ENCODE measurements around the gene XCL2.
"Not testable (repeated sequence)": the region's sequence is repeated elsewhere in the genome, so short reads cannot be mapped to it uniquely, and the experiment has no call there.

The XCL2 gene

GRCh38 chr1:168578531-168579185 lies 34.9 kb upstream of the XCL2 start:
- not testable (repeated sequence) for H3K36me3 ChIP-seq (ENCODE audit: insufficient read depth, low read length); H3K27me3 ChIP-seq (ENCODE audit: control insufficient read depth, insufficient read depth, low read length); H3K4me1 ChIP-seq (ENCODE audit: control insufficient read depth, insufficient read depth, low read length)

DNA sequence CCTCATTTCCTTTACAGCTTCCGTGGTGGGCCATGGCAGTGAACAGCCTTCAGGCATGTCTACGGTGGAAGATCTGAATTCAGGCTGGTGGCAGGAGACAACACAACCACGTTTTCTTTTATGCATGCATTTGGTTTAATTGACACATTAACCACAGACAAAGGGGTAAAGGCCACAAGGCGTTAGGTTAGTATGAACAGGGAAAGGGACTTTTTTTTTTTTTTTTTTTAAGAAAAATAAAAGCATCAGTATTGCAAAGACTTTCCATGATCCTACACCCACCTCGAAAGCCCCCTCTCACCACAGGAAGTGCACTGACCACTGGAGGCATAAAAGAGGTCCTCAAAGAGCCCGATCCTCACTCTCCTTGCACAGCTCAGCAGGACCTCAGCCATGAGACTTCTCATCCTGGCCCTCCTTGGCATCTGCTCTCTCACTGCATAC lies 32.5 kb upstream of the XCL2 start, which contains the start of gene XCL1:
Gene XCL1, plus strand, starts transcription at position 361 of the 444 bp plus-strand sequence. Its CDS starts 33 bp downstream, at position 394.
- not testable (repeated sequence) for H3K4me1 ChIP-seq (ENCODE audit: control insufficient read depth, insufficient read depth, low read length)

More at GRCh38 chr1:168578531-168579185, 34.9 kb upstream of the XCL2 start:
- H3K9ac ChIP-seq (ENCODE audit: low read depth, low read length); H3K4me3 ChIP-seq (ENCODE audit: low read length); H3K9me3 ChIP-seq (replicated peaks; ENCODE audit: low read length); H3K4me2 ChIP-seq (ENCODE audit: low read length): not testable (repeated sequence)

GRCh38 chr1:168574234-168574633 lies 30.4 kb upstream of the XCL2 start:
- H3K4me2 ChIP-seq (ENCODE audit: low read length) = not testable (repeated sequence)

More for the DNA sequence above, 32.5 kb upstream of the XCL2 start, which contains the start of gene XCL1:
- H3K9ac ChIP-seq (ENCODE audit: low read depth, low read length); H3K4me3 ChIP-seq (ENCODE audit: low read length); H3K9me3 ChIP-seq (replicated peaks; ENCODE audit: low read length); H3K4me2 ChIP-seq (ENCODE audit: low read length); H3K36me3 ChIP-seq (ENCODE audit: insufficient read depth, low read length): not testable (repeated sequence)
- H3K27me3 ChIP-seq (ENCODE audit: control insufficient read depth, insufficient read depth, low read length) = peaks cover 11% of the 10 kb centered on the region

GRCh38 chr1:168572633-168573032 lies 28.8 kb upstream of the XCL2 start:
- no peaks in the 10 kb centered on the region for H3K36me3 ChIP-seq (ENCODE audit: insufficient read depth, low read length)
- no peak overlapping the region for H3K4me2 ChIP-seq (ENCODE audit: low read length)
- H3K4me1 ChIP-seq (ENCODE audit: control insufficient read depth, insufficient read depth, low read length) = no peaks in the 10 kb centered on the region
- no peak overlapping the region for H3K9ac ChIP-seq (ENCODE audit: low read depth, low read length)
- no peak overlapping the region for H3K4me3 ChIP-seq (ENCODE audit: low read length)
- peaks cover 6% of the 10 kb centered on the region for H3K27me3 ChIP-seq (ENCODE audit: control insufficient read depth, insufficient read depth, low read length)
- H3K9me3 ChIP-seq (replicated peaks; ENCODE audit: low read length) = no peaks in the 10 kb centered on the region

More at GRCh38 chr1:168574234-168574633, 30.4 kb upstream of the XCL2 start:
- H3K27me3 ChIP-seq (ENCODE audit: control insufficient read depth, insufficient read depth, low read length) = peaks cover 11% of the 10 kb centered on the region
- H3K36me3 ChIP-seq (ENCODE audit: insufficient read depth, low read length); H3K9me3 ChIP-seq (replicated peaks; ENCODE audit: low read length); H3K4me3 ChIP-seq (ENCODE audit: low read length); H3K4me1 ChIP-seq (ENCODE audit: control insufficient read depth, insufficient read depth, low read length); H3K9ac ChIP-seq (ENCODE audit: low read depth, low read length): not testable (repeated sequence)

DNA sequence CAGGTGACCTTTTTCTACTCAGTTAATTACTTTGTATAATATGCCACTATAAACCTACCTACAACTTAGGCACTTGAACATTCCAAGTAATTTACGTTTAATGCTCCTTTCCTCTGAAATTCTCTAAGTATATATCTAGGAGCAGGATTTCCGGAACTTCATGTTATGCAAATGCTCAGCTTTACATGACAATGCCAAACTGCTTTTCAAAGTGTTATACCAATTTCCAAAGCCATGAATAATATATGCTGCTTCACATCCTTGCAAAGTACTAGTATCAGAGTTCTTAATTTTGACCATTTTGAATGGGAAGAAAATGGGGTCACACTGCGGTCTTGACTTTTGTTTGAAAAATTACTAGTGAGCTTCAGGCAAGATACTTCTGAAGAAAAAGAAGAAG lies 26.9 kb upstream of the XCL2 start:
- H3K9me3 ChIP-seq (replicated peaks; ENCODE audit: low read length) = no peaks in the 10 kb centered on the region
- peaks cover 4% of the 10 kb centered on the region for H3K27me3 ChIP-seq (ENCODE audit: control insufficient read depth, insufficient read depth, low read length)
- H3K4me1 ChIP-seq (ENCODE audit: control insufficient read depth, insufficient read depth, low read length) = no peaks in the 10 kb centered on the region
- H3K9ac ChIP-seq (ENCODE audit: low read depth, low read length) = no peak overlapping the region
- no peak overlapping the region for H3K4me3 ChIP-seq (ENCODE audit: low read length)
- no peaks in the 10 kb centered on the region for H3K36me3 ChIP-seq (ENCODE audit: insufficient read depth, low read length)
- no peak overlapping the region for H3K4me2 ChIP-seq (ENCODE audit: low read length)

DNA sequence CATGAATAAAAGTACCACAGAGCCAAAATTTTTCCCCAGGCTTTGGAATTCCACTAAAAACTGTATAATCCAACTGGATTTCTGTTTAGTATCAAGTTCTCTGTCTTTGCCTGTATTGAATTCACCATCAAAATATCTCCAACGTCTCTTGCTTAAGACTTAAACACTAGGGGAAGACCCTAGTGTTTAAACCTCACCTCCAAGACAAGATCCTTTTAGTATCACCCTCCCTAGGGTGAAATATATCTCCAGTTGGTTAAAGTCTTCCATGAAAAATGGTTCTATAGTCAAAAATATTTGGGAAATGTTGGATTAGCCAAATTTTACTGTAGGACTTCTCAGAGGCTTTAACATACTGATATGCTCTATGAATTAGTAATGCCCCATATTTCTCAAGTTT lies 24.5 kb upstream of the XCL2 start:
- Histone ChIP-seq H3K9ac (ENCODE audit: low read depth, low read length) (no peak overlapping the region), H3K4me1 (ENCODE audit: control insufficient read depth, insufficient read depth, low read length) (no peaks in the 10 kb centered on the region), H3K4me2 (ENCODE audit: low read length) (no peak overlapping the region), H3K9me3 (replicated peaks; ENCODE audit: low read length) (no peaks in the 10 kb centered on the region), H3K36me3 (ENCODE audit: insufficient read depth, low read length) (no peaks in the 10 kb centered on the region), H3K4me3 (ENCODE audit: low read length) (no peak overlapping the region), H3K27me3 (ENCODE audit: control insufficient read depth, insufficient read depth, low read length) (peaks cover 4% of the 10 kb centered on the region)

GRCh38 chr1:168567568-168567967 lies 23.8 kb upstream of the XCL2 start:
- H3K9me3 ChIP-seq (replicated peaks; ENCODE audit: low read length) = no peaks in the 10 kb centered on the region
- H3K36me3 ChIP-seq (ENCODE audit: insufficient read depth, low read length) = no peaks in the 10 kb centered on the region
- H3K9ac ChIP-seq (ENCODE audit: low read depth, low read length) = no peak overlapping the region
- H3K4me3 ChIP-seq (ENCODE audit: low read length) = no peak overlapping the region
- H3K4me2 ChIP-seq (ENCODE audit: low read length) = no peak overlapping the region
- no peaks in the 10 kb centered on the region for H3K4me1 ChIP-seq (ENCODE audit: control insufficient read depth, insufficient read depth, low read length)
- peaks cover 4% of the 10 kb centered on the region for H3K27me3 ChIP-seq (ENCODE audit: control insufficient read depth, insufficient read depth, low read length)

DNA sequence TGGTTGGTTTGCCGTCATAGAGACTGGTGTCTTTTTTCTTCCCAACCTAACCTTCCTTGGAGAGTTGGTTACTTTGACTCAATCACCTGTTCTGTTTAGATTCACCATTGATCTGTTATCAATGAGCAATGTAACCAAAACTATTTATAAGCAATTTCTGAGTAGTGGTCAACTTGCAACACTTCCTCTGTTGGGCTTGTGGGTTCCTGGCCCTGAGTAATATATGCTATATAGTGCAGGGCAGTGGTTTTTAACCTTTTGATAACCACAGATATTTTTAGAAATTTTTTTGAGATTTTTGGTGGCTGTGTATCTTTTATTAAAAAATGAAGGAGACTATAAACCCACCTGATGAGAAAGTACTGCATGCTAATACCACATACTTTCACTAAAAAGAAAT lies 23.2 kb upstream of the XCL2 start:
- H3K27me3 ChIP-seq (ENCODE audit: control insufficient read depth, insufficient read depth, low read length) = peaks cover under 1% of the 10 kb centered on the region
- no peak overlapping the region for H3K4me3 ChIP-seq (ENCODE audit: low read length)
- no peaks in the 10 kb centered on the region for H3K4me1 ChIP-seq (ENCODE audit: control insufficient read depth, insufficient read depth, low read length)
- no peaks in the 10 kb centered on the region for H3K9me3 ChIP-seq (replicated peaks; ENCODE audit: low read length)
- no peaks in the 10 kb centered on the region for H3K36me3 ChIP-seq (ENCODE audit: insufficient read depth, low read length)
- no peak overlapping the region for H3K9ac ChIP-seq (ENCODE audit: low read depth, low read length)
- H3K4me2 ChIP-seq (ENCODE audit: low read length) = no peak overlapping the region

- Histone ChIP-seq H3K4me2 (ENCODE audit: low read length) (no peak overlapping the region), H3K9me3 (replicated peaks; ENCODE audit: low read length) (no peaks in the 10 kb centered on the region), H3K9ac (ENCODE audit: low read depth, low read length) (no peak overlapping the region), H3K4me1 (ENCODE audit: control insufficient read depth, insufficient read depth, low read length) (no peaks in the 10 kb centered on the region), H3K4me3 (ENCODE audit: low read length) (no peak overlapping the region), H3K36me3 (ENCODE audit: insufficient read depth, low read length) (no peaks in the 10 kb centered on the region), H3K27me3 (ENCODE audit: control insufficient read depth, insufficient read depth, low read length) (no peaks in the 10 kb centered on the region)
Observed at GRCh38 chr1:168565825-168566224, 22.0 kb upstream of the XCL2 start.

- no peaks in the 10 kb centered on the region for H3K36me3 ChIP-seq (ENCODE audit: insufficient read depth, low read length)
- no peak overlapping the region for H3K4me3 ChIP-seq (ENCODE audit: low read length)
- peaks cover 3% of the 10 kb centered on the region for H3K4me1 ChIP-seq (ENCODE audit: control insufficient read depth, insufficient read depth, low read length)
- H3K4me2 ChIP-seq (ENCODE audit: low read length) = no peak overlapping the region
- H3K9ac ChIP-seq (ENCODE audit: low read depth, low read length) = no peak overlapping the region
- no peaks in the 10 kb centered on the region for H3K9me3 ChIP-seq (replicated peaks; ENCODE audit: low read length)
- H3K27me3 ChIP-seq (ENCODE audit: control insufficient read depth, insufficient read depth, low read length) = no peaks in the 10 kb centered on the region
Observed at GRCh38 chr1:168561989-168562388, 18.2 kb upstream of the XCL2 start.

DNA sequence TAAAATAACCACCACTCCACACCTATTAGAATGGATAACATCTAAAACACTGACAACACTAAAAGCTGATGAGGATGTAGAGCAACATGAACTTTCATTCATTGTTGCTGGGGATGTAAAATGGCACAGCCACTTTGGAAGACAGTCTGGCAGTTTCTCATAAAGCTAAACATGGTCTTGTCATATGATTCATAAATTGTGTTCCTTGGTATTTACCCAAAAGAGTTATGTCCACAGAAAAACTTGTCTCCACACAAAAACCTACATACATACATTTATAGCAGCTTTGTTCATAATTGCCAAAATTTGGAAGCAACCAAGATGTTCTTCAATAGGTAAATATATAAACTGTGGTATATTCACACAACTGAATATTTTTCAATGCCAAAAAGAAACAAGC lies 16.6 kb upstream of the XCL2 start:
- Histone ChIP-seq H3K4me1 (ENCODE audit: control insufficient read depth, insufficient read depth, low read length) (peaks cover 3% of the 10 kb centered on the region), H3K4me3 (ENCODE audit: low read length) (no peak overlapping the region), H3K4me2 (ENCODE audit: low read length) (no peak overlapping the region), H3K36me3 (ENCODE audit: insufficient read depth, low read length) (no peaks in the 10 kb centered on the region), H3K9ac (ENCODE audit: low read depth, low read length) (no peak overlapping the region), H3K9me3 (replicated peaks; ENCODE audit: low read length) (no peaks in the 10 kb centered on the region), H3K27me3 (ENCODE audit: control insufficient read depth, insufficient read depth, low read length) (no peaks in the 10 kb centered on the region)

- Histone ChIP-seq H3K4me2 (ENCODE audit: low read length) (no peak overlapping the region), H3K9me3 (replicated peaks; ENCODE audit: low read length) (no peaks in the 10 kb centered on the region), H3K9ac (ENCODE audit: low read depth, low read length) (no peak overlapping the region)
Observed at GRCh38 chr1:168556647-168557046, 12.8 kb upstream of the XCL2 start.

More at GRCh38 chr1:168556647-168557046, 12.8 kb upstream of the XCL2 start:
- Histone ChIP-seq H3K4me3 (ENCODE audit: low read length) (no peak overlapping the region), H3K27me3 (ENCODE audit: control insufficient read depth, insufficient read depth, low read length) (no peaks in the 10 kb centered on the region), H3K36me3 (ENCODE audit: insufficient read depth, low read length) (no peaks in the 10 kb centered on the region), H3K4me1 (ENCODE audit: control insufficient read depth, insufficient read depth, low read length) (peaks cover 3% of the 10 kb centered on the region)
